IPS-20b (cell line): ENCODE results near the gene PPIB.

Experiments
- H3K27ac ChIP-seq: one replicate; pipeline ENCODE4 v1.5.1; 2013; ENCODE audit warnings: low read length
- H3K27me3 ChIP-seq: 2 replicates; pipeline ENCODE4 v1.6.1; 2013; ENCODE audit warnings: mild to moderate bottlenecking, low read length, inconsistent platforms; ENCODE audit not compliant: insufficient read depth
- H3K36me3 ChIP-seq: 2 replicates; pipeline ENCODE4 v1.6.1; 2013; ENCODE audit warnings: low read depth, mild to moderate bottlenecking, inconsistent platforms, low read length, moderate library complexity; ENCODE audit not compliant: insufficient read depth
- H3K4me1 ChIP-seq: 2 replicates; pipeline ENCODE4 v1.6.1; 2013; ENCODE audit warnings: mild to moderate bottlenecking, control low read depth, inconsistent platforms, low read length, moderate library complexity; ENCODE audit not compliant: insufficient read depth
- H3K4me3 ChIP-seq: 2 replicates; pipeline ENCODE4 v1.5.1; 2013; ENCODE audit warnings: mild to moderate bottlenecking, low read length, inconsistent platforms
- H3K9ac ChIP-seq: 2 replicates; pipeline ENCODE4 v1.6.1; 2013; ENCODE audit warnings: low read depth, mild to moderate bottlenecking, inconsistent platforms, low read length, moderate library complexity
- H3K9me3 ChIP-seq: 2 replicates; pipeline ENCODE4 v1.6.1; 2013; ENCODE audit warnings: mild to moderate bottlenecking, low read depth, low read length, inconsistent platforms; ENCODE audit not compliant: insufficient read depth

PPIB gene

DNA sequence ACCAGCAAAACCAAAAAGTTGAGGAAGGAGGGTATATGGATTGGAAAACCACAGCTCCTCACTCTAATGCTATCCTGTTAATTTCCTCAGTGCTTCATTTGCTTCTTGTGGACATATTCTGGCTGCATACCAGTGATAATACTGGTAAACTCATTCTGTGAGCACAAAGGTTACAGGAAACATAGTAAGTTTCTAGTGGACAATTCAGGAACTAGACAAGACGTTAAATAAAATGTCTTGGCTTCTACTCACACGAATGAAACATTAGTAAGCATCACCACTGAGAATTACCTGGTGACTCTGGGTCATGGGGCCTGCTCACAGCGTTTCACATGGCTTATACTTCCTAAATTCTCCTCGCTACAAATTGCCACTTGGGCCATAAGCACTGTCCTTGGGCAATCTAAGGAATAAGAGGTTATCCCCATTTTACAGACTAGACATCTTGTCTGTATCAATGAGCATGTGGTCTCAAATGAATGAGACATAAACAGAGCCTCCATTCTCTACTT, 20.1 kb upstream of the PPIB start:
- no peaks in the 10 kb centered on the region for H3K9me3 ChIP-seq
- H3K36me3 ChIP-seq, result no peaks in the 10 kb centered on the region

DNA sequence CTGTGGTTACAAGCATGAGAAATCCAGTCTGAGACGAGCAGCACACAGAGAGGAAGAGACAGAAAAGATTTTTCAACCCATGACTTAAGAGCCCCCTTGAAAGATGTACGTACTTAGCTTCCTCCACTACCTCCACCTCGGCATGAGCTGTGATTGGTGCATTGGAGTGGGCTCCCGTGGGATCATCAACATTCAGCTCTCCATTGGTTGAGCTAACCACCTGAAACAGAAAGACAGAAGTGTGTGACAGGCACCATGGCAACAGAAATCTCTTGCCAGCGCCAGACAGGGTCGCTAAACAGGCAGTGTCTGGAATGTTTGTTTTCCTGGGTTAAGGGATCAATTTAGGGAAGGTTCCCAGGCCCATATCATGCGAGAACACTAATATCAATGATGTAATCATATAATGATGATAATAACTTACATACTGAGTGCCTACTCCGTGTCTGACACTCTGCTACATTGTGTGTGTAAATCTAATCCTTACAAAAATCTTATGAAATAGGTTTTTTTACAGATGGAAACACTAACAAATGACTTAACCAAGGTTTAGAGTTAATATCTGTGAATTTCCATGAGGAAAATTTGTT, 17.5 kb upstream of the PPIB start:
- Histone ChIP-seq H3K9ac (no peak overlapping the region), H3K9me3 (no peaks in the 10 kb centered on the region), H3K36me3 (0 out of 2 replicates have a peak, but pooled peaks cover 3% of the 10 kb centered on the region), H3K27me3 (no peaks in the 10 kb centered on the region), H3K4me1 (no peaks in the 10 kb centered on the region), H3K27ac (no peak overlapping the region), H3K4me3 (no peak overlapping the region)

More for the DNA sequence above, 20.1 kb upstream of the PPIB start:
- Histone ChIP-seq H3K27ac (no peak overlapping the region), H3K4me3 (no peak overlapping the region), H3K9ac (no peak overlapping the region), H3K4me1 (no peaks in the 10 kb centered on the region), H3K27me3 (no peaks in the 10 kb centered on the region)

DNA sequence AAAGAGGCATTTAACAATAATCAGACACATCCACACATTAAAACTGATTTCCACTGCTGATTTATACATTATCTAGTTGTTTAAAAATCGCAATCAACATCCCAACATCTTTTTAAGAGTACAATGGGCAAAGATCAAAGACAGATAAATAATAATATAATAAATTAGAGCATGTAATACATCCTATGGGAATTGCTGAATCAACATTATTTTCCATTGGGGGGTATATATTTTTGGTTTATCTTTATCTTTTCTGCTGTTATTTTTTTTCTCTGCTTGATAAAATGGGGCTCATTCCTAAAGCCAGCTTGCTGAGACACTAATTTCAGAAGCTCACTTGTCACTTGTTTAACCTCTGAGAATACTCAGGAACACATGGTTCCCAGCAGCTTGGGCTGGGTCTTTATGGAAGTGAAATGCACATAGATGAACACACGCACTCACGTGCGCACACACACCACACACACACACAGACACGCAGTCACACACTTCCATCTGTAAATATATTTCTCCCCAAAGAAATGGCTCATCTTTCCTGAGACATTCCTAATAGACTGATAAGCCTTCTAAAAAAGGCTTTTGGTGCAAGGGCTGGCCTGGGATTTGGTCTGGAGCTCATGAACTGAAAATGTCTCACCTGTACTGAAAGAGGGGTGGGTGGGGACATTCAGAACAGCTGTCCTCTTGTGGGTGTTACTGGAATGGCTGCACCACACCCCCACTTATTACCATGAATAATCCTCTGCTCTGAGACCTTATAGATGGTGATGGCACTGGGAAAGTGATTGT, 3.5 kb upstream of the PPIB start:
- H3K27ac ChIP-seq, result no peak overlapping the region
- H3K9ac ChIP-seq, result no peak overlapping the region
- no peak overlapping the region for H3K4me3 ChIP-seq
- H3K36me3 ChIP-seq, result peaks cover 15% of the 10 kb centered on the region
- H3K27me3 ChIP-seq, result no peaks in the 10 kb centered on the region
- H3K9me3 ChIP-seq, result no peaks in the 10 kb centered on the region
- H3K4me1 ChIP-seq, result peaks cover 10% of the 10 kb centered on the region

DNA sequence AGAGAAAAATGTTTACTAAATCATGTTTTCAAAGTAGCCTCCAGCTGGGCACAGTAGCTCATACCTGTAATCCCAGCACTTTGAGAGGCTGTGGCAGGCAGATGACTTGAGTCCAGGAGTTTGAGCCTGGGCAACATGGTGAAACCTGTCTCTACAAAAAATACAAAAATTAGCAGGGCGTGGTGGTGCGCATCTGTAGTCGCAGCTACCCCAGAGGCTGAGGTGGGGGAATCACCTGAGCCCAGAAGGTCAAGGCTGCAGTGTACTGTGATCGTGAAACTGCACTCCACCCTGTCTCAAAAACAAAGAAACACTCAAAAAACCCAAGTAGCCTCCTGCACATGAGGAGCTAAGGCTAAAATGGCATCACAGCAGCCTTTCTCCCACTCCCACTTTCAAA, 1.6 kb upstream of the PPIB start:
- Histone ChIP-seq H3K4me3 (no peak overlapping the region), H3K4me1 (peaks cover 10% of the 10 kb centered on the region), H3K9ac (no peak overlapping the region), H3K27me3 (no peaks in the 10 kb centered on the region), H3K27ac (no peak overlapping the region), H3K36me3 (peaks cover 18% of the 10 kb centered on the region), H3K9me3 (no peaks in the 10 kb centered on the region)

DNA sequence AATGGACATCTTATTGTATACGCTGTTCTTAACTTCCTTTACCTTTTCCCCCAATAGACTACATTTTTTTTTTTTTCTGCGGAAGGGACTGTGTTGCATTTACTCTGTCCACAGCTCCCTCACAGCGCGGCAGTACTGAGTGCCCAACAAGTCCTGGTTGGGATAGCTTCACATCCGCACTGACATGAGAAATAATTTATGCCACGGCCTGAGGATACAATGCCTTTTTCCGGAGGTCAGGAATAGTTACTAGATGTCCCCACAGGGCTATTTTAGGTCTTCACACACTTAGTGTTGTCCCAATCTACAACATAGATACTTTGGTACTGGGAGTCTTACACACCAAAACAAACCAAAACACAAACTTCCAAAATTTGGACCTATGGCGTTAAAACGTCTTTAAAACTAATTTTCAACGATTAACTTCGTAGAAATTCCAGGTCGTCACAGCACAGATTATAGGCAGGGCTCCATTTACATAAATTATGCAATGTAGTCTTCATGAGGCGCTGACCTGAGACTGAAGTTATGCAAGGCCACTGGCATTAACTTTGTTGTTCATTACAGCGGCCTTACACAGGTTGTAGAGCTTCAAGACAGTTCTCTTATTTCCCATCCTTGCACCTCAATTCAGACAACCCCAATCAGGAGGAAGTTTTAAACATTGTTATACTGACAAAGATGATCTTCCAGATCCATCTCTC, 989 bp upstream of the PPIB start:
- H3K9ac ChIP-seq, result peak overlapping the region; percentile 62; the same call in 1 of the 2 replicates
- no peak overlapping the region for H3K27ac ChIP-seq
- H3K4me3 ChIP-seq, result peak overlapping the region; percentile 89
- H3K9me3 ChIP-seq, result no peaks in the 10 kb centered on the region
- peaks cover 10% of the 10 kb centered on the region for H3K4me1 ChIP-seq
- peaks cover 24% of the 10 kb centered on the region for H3K36me3 ChIP-seq
- H3K27me3 ChIP-seq, result no peaks in the 10 kb centered on the region

DNA sequence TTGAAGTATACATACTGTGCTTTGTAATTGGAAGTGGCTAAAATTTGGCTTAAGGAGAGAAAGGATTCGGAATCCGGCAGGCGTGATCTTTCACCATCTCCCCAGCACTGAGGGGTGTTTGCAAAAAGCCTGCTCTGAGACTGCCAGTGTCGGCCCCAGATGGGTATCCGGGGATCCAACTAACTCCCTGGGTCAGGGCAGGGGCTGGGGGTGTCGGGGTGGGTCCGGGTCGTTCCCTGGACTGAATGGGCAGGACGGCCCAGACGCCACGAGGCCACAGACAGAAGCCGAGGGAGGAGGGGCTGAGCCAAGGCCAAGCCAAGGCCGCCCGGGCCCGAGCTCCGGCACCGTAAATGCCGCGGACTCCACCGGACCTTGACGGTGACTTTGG, 349 bp downstream of the PPIB start:
- no peaks in the 10 kb centered on the region for H3K9me3 ChIP-seq
- no peak overlapping the region for H3K27ac ChIP-seq
- H3K36me3 ChIP-seq, result peaks cover 38% of the 10 kb centered on the region
- peak overlapping the region; percentile 89 for H3K4me3 ChIP-seq
- H3K4me1 ChIP-seq, result peaks cover 10% of the 10 kb centered on the region
- peak overlapping the region; percentile 94 for H3K9ac ChIP-seq
- H3K27me3 ChIP-seq, result no peaks in the 10 kb centered on the region

DNA sequence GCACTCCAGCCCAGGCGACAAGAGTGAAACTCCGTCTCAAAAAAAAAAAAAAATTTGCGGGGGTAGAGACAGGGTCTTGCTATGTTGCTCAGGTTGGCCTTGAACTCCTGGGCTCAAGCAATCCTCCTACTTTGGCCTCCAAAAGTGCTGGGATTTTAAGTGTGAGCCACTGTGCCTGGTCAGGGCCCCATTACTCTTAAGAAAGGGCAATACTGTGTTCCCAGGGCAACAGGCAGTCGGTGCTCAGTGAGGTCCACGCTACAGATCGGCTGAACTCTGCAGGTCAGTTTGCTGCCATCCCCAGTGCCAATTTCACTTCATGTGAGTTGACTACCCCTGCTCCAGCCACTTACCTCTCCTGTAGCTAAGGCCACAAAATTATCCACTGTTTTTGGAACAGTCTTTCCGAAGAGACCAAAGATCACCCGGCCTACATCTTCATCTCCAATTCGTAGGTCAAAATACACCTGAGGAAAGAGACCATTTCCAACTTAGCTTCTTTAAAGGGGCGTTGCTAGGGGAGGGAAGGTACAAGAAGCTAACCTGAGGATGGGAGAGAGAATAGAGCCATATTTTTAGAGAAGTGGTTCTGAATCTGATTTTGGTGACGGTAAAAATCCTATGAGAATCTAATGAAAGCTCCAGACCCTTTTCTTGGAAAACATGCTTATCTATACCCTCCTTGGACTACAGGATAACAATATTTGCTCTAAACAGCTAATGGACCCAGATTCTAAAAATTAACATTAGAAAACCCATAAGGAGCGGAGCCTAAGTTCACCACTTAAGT, 939 bp downstream of the PPIB start:
- Histone ChIP-seq H3K36me3 (peaks cover 44% of the 10 kb centered on the region), H3K27ac (no peak overlapping the region), H3K4me1 (peaks cover 10% of the 10 kb centered on the region), H3K27me3 (no peaks in the 10 kb centered on the region), H3K9ac (peak overlapping the region; percentile 94), H3K4me3 (peak overlapping the region; percentile 89), H3K9me3 (no peaks in the 10 kb centered on the region)

DNA sequence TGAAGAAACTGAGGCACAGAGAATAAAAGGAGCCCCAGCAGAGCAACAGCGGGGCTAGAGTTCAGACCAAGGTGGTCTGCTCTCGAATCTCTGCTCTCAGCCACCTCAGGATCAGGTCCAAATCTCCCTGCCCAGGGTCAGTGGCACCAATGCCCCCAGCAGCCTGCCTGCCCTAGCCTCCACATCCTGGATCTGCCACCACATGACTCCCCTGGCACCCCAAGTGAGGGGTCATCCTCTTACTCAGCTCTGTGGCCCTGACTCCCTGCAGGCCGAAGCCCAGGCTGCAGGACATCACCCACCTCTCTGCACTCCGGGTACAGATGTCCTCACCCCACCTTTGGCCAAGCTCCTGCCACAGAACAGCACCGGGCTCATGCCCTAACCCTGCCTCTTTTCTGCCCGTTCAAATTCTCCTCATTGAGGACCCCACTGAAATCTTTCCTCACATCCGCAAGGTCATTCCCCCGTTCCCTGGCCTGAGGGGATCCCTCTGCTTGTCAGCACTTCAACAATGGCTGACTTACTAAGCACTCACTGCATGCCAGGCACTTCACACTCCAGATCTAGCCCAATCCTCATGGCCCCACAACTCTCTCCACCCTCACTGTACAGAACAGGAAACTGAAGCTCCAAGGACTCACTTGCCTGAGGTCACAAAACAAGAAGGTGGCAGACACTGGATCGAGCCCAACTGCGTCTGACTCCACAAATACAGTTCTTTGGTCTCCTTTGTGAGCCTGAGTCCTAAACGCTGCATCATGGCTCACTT, 4.3 kb downstream of the PPIB start:
- H3K4me3 ChIP-seq, result no peak overlapping the region
- H3K27me3 ChIP-seq, result no peaks in the 10 kb centered on the region
- peaks cover 6% of the 10 kb centered on the region for H3K4me1 ChIP-seq
- no peak overlapping the region for H3K9ac ChIP-seq
- H3K9me3 ChIP-seq, result no peaks in the 10 kb centered on the region
- H3K27ac ChIP-seq, result no peak overlapping the region
- H3K36me3 ChIP-seq, result peaks cover 71% of the 10 kb centered on the region

DNA sequence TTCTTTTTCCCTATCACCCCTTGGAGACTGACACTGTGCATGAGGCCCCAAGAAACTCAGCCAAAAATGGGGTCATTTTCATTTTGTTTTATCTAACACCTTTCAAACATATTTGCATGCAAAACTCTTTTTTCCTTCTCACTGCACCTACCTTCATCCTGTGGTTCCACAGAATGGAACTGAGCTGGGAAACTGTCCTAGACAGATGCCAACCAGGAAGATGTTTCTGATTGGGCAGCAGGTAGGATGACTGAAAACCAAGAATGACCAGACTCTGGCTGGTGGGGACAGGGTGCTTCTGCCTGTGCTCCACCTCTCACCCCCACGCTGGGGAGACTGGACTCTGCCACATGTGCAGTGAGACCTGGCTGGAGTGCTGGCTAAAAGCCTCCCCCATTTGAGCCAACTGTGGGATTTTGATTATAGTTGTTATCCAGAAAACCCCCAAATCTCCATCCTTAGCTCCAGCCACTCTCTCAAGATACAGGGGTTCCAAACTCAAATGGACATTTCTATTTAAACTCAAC, 5.2 kb downstream of the PPIB start:
- peaks cover 8% of the 10 kb centered on the region for H3K27me3 ChIP-seq
- H3K36me3 ChIP-seq, result peaks cover 71% of the 10 kb centered on the region
- no peak overlapping the region for H3K27ac ChIP-seq
- H3K4me1 ChIP-seq, result peaks cover 7% of the 10 kb centered on the region
- H3K4me3 ChIP-seq, result no peak overlapping the region
- no peak overlapping the region for H3K9ac ChIP-seq
- H3K9me3 ChIP-seq, result no peaks in the 10 kb centered on the region

DNA sequence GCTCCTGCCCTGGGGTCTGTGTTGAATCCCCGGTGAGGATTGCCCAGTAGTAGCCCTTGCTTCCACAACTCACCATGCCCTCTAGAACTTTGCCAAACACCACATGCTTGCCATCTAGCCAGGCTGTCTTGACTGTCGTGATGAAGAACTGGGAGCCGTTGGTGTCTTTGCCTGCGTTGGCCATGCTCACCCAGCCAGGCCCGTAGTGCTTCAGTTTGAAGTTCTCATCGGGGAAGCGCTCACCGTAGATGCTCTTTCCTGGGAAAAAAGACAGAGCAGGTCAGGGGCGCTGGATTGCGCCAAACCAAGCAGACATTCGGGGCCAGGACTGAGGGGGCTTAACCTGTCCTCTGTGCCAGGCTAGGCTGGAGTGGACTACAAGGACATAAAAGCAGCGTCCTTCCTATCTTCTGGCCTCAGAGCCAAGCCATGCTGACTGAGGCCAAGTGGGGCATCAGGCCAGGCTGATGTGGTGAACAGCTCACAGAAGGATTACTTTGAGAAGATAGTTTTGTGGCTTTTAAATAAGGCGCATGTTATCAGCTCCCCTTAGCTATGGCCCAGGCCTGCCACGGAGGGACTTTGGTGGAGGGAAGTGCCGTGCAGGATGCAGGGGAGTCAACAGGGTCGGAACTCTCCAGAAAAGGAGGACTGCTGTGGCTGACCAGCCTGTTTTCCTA, 6.0 kb downstream of the PPIB start:
- no peak overlapping the region for H3K27ac ChIP-seq
- H3K36me3 ChIP-seq, result peaks cover 70% of the 10 kb centered on the region
- no peak overlapping the region for H3K4me3 ChIP-seq
- no peaks in the 10 kb centered on the region for H3K9me3 ChIP-seq
- no peak overlapping the region for H3K9ac ChIP-seq
- peaks cover 7% of the 10 kb centered on the region for H3K4me1 ChIP-seq
- peaks cover 17% of the 10 kb centered on the region for H3K27me3 ChIP-seq
